Hepatocyte (in vitro differentiated cells): ENCODE measurements around the gene MRPL22.

Experiments used
- CTCF ChIP-seq: fragments of 200-600 bp; sonication (generic); IDR thresholded peaks from 2 replicates; pipeline ENCODE4 v1.5.1; 2016; ENCODE audit warnings: antibody characterized with exemption, mild to moderate bottlenecking; ENCODE audit not compliant: poor library complexity
- EZH2 ChIP-seq: fragments of 200-600 bp; sonication (generic); IDR thresholded peaks from 2 replicates; pipeline ENCODE4 v1.6.1; 2016; ENCODE audit warnings: antibody characterized with exemption, mild to moderate bottlenecking, borderline replicate concordance

DNA sequence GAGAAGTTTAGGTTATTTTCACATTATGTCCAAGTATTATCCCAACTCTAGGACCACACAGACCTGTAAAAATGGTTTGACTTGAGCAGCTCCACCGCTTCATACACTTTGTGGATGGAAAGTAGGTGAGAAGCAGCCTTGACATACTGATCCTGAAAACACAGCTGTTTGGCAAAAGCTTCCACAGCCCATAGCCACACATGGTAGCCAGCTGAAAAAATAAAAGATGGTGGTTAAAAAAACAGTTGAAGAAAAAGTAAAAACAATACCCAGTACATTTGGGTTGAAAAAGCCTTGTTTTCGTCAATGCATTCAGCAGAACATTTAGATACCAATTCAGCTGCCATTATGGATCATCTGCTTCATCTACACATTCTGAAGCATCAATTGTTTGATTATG, 39.6 kb upstream of the MRPL22 start:
- TF ChIP-seq CTCF: no peak
- no peak for TF ChIP-seq EZH2
